ENCODE measurements around the gene FRMPD4.
"Not testable (repeated sequence)": the region's sequence is repeated elsewhere in the genome, so short reads cannot be mapped to it uniquely, and the experiment has no call there.

- TF ChIP-seq ZNF416 (CRISPR knock-in tag; IDR thresholded peaks at IDR 0.05); CTCF (IDR thresholded peaks at IDR 0.05); ATF6 (CRISPR knock-in tag; IDR thresholded peaks at IDR 0.05); ZNF281 (CRISPR knock-in tag; IDR thresholded peaks at IDR 0.05); FOXP1 (CRISPR knock-in tag; IDR thresholded peaks at IDR 0.05; ENCODE audit: borderline replicate concordance); CREB1 (CRISPR knock-in tag; IDR thresholded peaks at IDR 0.05); E2F1 (CRISPR knock-in tag; IDR thresholded peaks at IDR 0.05); ELF4 (CRISPR knock-in tag; IDR thresholded peaks at IDR 0.05; ENCODE audit: low read depth); JUN (CRISPR knock-in tag; IDR thresholded peaks at IDR 0.05); NR3C1 (CRISPR knock-in tag; conservative IDR thresholded peaks at IDR 0.05; ENCODE audit: low read depth): not testable (repeated sequence)
Measured at GRCh38 chrX:12164180-12164579, 25.9 kb downstream of the FRMPD4 start.

Measured in WTC11 (cell line).